Ascending aorta (tissue), 2 donors: ENCODE measurements around the gene ELF4. TPM values are rescaled to one million over a fixed set of nuclear protein-coding genes. Genes with fewer than 3 reads are reported as not detected.

ENCODE experiments used
- DNase-seq, 2 donors: peaks; one replicate each; pipeline ENCODE4 v3.0.0-alpha.2; 2019; ENCODE audit warnings: low spot score in 2 of 2
- H3K27ac ChIP-seq, 2 donors: fragments of 200-600 bp; sonication (generic); one replicate each; pipeline ENCODE4 v1.5.1; 2016 to 2017; ENCODE audit warnings: mild to moderate bottlenecking in 1 of 2
- H3K27me3 ChIP-seq: fragments of 200-600 bp; sonication (generic); one replicate; pipeline ENCODE4 v1.5.1; 2017
- H3K36me3 ChIP-seq, 2 donors: fragments of 200-600 bp; sonication (generic); one replicate each; pipeline ENCODE4 v1.5.1; 2016
- H3K4me1 ChIP-seq, 2 donors: fragments of 200-600 bp; sonication (generic); one replicate each; pipeline ENCODE4 v1.5.1; 2016 to 2017; ENCODE audit warnings: mild to moderate bottlenecking in 1 of 2
- H3K4me3 ChIP-seq, 2 donors: fragments of 200-600 bp; sonication (generic); one replicate each; pipeline ENCODE4 v1.5.1; 2016 to 2017; ENCODE audit warnings: mild to moderate bottlenecking in 1 of 2
- H3K9me3 ChIP-seq, 2 donors: fragments of 200-600 bp; sonication (generic); one replicate each; pipeline ENCODE4 v1.5.1; 2016
- intact Hi-C: fragments of 100-400 bp; cut with DNase I; formaldehyde crosslinking; loops from one replicate; pipeline ENCODE4 v1.15.1; 2023
- total RNA-seq: library from RNA; depleted of rRNA; stranded (reverse); fragments of >200 nt; gene quantifications from one replicate; pipeline ENCODE4 v1.1.0, GENCODE V29; 2016
- TF ChIP-seq, protein P1 (sequence below), 3 experiments: fragments of 200-600 bp in 2 of 3; fragments of 450-650 bp in 1 of 3; sonication (generic) in 2 of 3; IDR thresholded peaks; one replicate each; pipeline ENCODE4 v1.5.1; 2016 to 2019; ENCODE audit warnings: antibody characterized with exemption in 3 of 3, mild to moderate bottlenecking in 1 of 3, moderate library complexity in 1 of 3

ELF4 gene
- total RNA-seq, 1 donor from 2014 or later = 25.7 TPM

GRCh38 chrX:130051176-130051845 lies 59.0 kb downstream of the ELF4 start:
- no peaks in the 10 kb centered on the region for H3K27me3 ChIP-seq
- H3K4me3 ChIP-seq = no peak overlapping the region
- H3K27ac ChIP-seq = no peak overlapping the region
- TF ChIP-seq, protein P1, sequence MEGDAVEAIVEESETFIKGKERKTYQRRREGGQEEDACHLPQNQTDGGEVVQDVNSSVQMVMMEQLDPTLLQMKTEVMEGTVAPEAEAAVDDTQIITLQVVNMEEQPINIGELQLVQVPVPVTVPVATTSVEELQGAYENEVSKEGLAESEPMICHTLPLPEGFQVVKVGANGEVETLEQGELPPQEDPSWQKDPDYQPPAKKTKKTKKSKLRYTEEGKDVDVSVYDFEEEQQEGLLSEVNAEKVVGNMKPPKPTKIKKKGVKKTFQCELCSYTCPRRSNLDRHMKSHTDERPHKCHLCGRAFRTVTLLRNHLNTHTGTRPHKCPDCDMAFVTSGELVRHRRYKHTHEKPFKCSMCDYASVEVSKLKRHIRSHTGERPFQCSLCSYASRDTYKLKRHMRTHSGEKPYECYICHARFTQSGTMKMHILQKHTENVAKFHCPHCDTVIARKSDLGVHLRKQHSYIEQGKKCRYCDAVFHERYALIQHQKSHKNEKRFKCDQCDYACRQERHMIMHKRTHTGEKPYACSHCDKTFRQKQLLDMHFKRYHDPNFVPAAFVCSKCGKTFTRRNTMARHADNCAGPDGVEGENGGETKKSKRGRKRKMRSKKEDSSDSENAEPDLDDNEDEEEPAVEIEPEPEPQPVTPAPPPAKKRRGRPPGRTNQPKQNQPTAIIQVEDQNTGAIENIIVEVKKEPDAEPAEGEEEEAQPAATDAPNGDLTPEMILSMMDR (IDR thresholded peaks at IDR 0.05) = no peak
- DNase-seq = no peak
- peaks cover 0 to 4% of the 10 kb centered on the region in 2 donors for H3K4me1 ChIP-seq
- peaks cover 22 to 51% of the 10 kb centered on the region in 2 donors for H3K36me3 ChIP-seq
- no peaks in the 10 kb centered on the region for H3K9me3 ChIP-seq
- intact Hi-C loops = no loop called here

- peaks cover 0 to 4% of the 10 kb centered on the region in 2 donors for H3K4me1 ChIP-seq
- H3K4me3 ChIP-seq = no peak overlapping the region
- DNase-seq = no peak
- no peaks in the 10 kb centered on the region for H3K27me3 ChIP-seq
- no peak overlapping the region for H3K27ac ChIP-seq
- intact Hi-C loops = no loop called here
- peaks cover 22 to 61% of the 10 kb centered on the region in 2 donors for H3K36me3 ChIP-seq
- TF ChIP-seq, protein P1 (IDR thresholded peaks at IDR 0.05) = no peak
- no peaks in the 10 kb centered on the region for H3K9me3 ChIP-seq
Observed at GRCh38 chrX:130049821-130050220, 60.5 kb downstream of the ELF4 start.

GRCh38 chrX:130048686-130049222 lies 61.5 kb downstream of the ELF4 start:
- TF ChIP-seq, protein P1 (IDR thresholded peaks at IDR 0.05) = no peak
- Histone ChIP-seq H3K36me3 (peaks cover 22 to 65% of the 10 kb centered on the region in 2 donors), H3K4me1 (no peaks in the 10 kb centered on the region), H3K4me3 (no peak overlapping the region), H3K9me3 (no peaks in the 10 kb centered on the region), H3K27ac (no peak overlapping the region), H3K27me3 (no peaks in the 10 kb centered on the region)
- intact Hi-C loops = no loop called here
- no peak for DNase-seq

GRCh38 chrX:130047416-130047815 lies 62.9 kb downstream of the ELF4 start:
- H3K36me3 ChIP-seq = peaks cover 15 to 57% of the 10 kb centered on the region in 2 donors
- H3K4me3 ChIP-seq = no peak overlapping the region
- no peaks in the 10 kb centered on the region for H3K9me3 ChIP-seq
- no peak for DNase-seq
- no peaks in the 10 kb centered on the region for H3K27me3 ChIP-seq
- H3K27ac ChIP-seq = no peak overlapping the region
- TF ChIP-seq, protein P1 (IDR thresholded peaks at IDR 0.05) = no peak
- intact Hi-C loops = no loop called here
- no peaks in the 10 kb centered on the region for H3K4me1 ChIP-seq

DNA sequence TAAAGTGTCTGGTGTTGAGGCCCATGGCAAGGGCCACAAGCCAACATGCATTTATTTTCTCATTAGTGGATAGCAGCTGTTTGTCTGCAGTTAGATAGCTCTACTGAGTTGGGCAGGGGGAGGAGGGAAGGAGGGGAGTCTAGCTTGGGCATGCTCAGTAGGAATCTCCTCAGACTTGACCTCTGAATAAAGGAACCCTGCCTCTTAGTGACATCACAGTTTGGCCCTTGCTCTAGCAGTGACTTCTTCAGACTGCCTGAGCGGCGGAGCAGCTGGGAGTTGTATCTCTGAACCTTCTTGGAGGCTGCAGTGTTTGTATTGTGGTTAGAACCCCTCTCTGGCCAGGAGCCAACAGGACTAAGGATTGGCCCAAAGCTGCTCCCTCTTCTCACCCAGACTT lies 70.5 kb downstream of the ELF4 start:
- no peaks in the 10 kb centered on the region for H3K9me3 ChIP-seq
- no peaks in the 10 kb centered on the region for H3K27me3 ChIP-seq
- no peak overlapping the region for H3K27ac ChIP-seq
- TF ChIP-seq, protein P1 (IDR thresholded peaks at IDR 0.05) = no peak
- no peaks in the 10 kb centered on the region for H3K4me1 ChIP-seq
- DNase-seq = no peak
- no peak overlapping the region for H3K4me3 ChIP-seq
- peaks cover 42 to 50% of the 10 kb centered on the region in 2 donors for H3K36me3 ChIP-seq
- intact Hi-C loops = no loop called here
